ENCODE measurements around the gene AKR1B1.

The AKR1B1 gene

GRCh38 chr7:134443396-134444070, 15.4 kb downstream of the AKR1B1 start:
- no peak for DNase-seq

- no peak for DNase-seq
These were observed 16.3 kb downstream of the AKR1B1 start for GRCh38 chr7:134442441-134443220.

DNA sequence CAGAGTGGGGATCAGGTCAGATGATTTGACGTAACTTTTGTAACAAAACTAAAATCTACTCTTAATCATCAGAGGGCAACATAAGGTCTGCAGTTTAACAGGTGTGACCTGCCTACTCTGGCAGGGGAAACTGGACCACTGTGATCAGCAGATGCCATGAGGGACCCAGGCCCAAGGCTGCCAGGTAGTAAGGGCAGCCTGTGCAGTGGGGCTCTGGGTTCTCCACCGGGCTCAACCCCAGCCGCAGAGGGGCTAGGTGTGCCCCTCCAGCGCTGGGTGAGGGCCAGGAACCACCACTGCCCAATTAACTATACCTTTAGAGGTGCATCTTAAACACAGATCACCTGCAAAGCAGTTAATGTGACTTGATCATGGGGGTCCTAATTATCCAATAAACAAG, 17.6 kb downstream of the AKR1B1 start:
- no peak for DNase-seq

- no peak for DNase-seq
These were observed 18.4 kb downstream of the AKR1B1 start for GRCh38 chr7:134440476-134440875.

GRCh38 chr7:134440067-134440466, 18.8 kb downstream of the AKR1B1 start:
- no peak for DNase-seq

DNA sequence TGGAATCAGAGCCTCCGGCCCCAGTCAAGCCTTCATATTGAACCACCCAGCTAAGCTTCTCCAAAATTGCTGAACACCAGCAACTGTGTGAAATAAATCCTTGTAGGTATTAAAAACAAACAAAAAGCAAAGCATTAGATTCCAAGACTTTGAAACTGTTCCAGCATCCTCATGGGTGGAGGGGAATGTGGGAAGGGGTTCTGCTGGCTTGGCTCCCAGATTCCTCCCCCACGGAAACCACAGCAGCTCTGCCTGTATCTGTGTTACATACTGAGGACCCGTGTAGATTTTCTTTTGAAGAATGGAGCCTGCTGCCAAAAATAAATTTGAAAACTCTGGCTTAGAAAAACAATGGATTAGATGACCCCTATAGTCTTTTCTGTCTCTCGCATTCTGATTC, 20.0 kb downstream of the AKR1B1 start:
- DNase-seq: no peak

GRCh38 chr7:134435161-134435920, 23.6 kb downstream of the AKR1B1 start:
- no peak for DNase-seq

- DNase-seq: no peak
These were observed 24.2 kb downstream of the AKR1B1 start for GRCh38 chr7:134434701-134435100.

GRCh38 chr7:134433430-134433829, 25.5 kb downstream of the AKR1B1 start:
- DNase-seq: no peak

DNA sequence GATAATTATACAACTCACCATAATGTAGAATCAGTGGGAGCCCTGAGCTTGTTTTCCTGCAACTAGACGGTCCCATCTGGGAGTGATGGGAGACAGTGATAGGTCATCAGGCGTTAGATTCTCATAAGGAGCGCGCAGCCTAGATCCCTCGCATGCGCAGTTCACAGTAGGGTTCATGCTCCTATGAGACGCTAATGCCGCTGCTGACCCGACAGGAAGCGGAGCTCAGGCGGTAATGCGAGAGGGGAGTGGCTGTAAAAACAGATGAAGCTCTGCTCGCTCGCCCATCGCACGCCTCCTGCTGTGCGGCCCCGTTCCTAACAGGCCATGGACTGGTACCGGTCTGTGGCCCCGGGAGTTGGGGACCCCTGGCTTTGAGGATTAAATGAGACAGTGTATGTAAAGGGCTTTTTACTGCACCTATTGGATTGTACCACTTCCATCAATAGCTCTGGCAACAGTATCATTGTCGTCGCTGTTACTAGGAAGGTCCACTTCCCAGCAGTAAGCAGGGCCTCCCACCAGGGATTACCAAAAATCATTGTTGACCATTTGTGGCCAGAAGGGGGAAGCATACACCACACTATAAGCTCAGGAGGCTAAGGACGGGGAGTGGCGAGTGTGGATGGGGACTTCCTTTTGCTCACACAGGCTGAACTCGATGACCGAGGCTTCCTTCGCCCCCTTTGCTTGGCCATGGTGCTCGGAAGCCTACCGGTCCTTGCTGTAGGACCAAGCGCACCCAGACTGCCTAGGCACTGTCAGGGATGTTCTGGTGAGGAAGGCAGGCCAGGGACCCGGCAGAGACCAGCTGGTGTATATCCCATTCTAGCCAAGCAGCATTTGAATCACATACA, 26.4 kb downstream of the AKR1B1 start:
- peak; percentile 89 for DNase-seq

GRCh38 chr7:134431815-134432214, 27.1 kb downstream of the AKR1B1 start:
- no peak for DNase-seq

DNA sequence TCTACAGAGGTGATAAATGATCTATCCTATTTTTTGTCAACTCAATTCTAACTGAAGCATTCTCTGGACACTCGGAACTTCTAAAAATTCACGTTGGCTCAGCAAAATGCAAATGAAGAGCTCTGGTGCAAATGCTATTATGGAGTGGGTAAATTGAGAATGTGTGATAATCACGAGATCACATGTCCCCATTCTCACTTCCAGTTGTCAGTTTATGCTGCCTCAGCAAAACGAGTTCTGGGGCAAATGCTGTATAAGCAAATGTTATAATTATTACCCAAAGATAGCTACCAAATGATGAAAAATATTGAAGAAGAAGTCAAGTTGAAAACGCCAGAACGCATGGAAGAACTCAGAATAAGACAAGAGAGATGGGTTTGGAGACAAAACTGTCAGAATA, 29.4 kb downstream of the AKR1B1 start:
- no peak for DNase-seq

- DNase-seq: no peak
These were observed 30.0 kb downstream of the AKR1B1 start for GRCh38 chr7:134428942-134429341.

GRCh38 chr7:134427896-134428295, 31.0 kb downstream of the AKR1B1 start:
- no peak for DNase-seq

DNA sequence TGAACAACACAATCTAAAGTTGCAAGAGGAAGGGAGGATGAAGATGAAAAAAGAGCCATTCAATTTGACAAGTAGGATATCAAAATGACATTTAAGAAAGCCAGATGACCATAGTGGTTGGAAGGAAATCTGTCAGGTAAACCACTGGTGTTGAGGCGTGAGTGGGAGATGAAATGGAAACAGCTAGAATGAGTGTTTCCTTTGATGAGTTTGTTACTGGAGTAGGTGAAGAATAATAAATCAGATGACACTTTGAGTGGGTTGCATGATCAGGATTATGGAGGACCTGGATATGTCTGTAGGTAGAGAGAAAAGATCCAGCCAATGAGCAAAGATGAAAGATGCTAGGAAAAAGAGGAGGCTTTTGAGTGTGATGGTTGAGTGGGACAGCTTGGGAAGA, 33.1 kb downstream of the AKR1B1 start:
- DNase-seq: no peak

DNA sequence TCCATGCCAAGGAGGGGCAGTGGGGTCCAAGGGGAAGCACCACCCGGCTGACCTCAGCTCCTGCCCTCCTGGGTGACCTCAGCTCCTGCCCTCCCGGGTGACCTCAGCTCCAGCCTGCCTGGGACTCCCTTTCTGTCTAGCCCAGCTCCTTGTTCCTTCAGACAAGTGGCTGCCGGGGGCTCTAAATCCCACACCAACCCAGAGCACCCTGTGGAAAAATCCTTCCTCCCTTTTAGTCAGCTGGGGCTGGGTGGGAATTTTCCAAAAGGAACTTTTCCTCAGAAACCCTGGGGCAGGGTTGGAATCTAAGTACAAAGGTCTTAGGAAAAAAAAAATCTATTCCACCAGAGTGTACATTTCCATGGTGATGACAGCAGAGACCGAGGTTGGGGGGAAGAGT, 36.3 kb downstream of the AKR1B1 start:
- no peak for DNase-seq

DNA sequence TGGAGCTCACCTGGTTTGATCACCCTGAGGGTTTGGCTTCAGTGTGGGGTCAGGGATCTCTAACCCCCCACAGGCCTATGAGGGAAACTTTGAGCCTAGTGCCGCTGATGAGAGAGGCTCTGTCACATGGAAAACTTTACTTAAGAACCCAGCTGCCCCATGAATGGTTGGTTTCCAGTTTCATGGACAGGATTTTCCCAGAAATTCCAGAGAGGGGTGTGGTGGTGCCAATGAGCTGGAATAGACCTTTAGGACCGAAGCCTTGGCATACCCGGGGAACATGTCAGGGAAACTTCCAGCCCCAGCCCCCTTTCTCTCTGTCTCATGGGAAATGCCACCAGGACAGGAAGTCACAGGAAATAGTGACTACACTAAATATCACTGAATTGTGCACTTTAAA, 36.9 kb downstream of the AKR1B1 start:
- no peak for DNase-seq

DNA sequence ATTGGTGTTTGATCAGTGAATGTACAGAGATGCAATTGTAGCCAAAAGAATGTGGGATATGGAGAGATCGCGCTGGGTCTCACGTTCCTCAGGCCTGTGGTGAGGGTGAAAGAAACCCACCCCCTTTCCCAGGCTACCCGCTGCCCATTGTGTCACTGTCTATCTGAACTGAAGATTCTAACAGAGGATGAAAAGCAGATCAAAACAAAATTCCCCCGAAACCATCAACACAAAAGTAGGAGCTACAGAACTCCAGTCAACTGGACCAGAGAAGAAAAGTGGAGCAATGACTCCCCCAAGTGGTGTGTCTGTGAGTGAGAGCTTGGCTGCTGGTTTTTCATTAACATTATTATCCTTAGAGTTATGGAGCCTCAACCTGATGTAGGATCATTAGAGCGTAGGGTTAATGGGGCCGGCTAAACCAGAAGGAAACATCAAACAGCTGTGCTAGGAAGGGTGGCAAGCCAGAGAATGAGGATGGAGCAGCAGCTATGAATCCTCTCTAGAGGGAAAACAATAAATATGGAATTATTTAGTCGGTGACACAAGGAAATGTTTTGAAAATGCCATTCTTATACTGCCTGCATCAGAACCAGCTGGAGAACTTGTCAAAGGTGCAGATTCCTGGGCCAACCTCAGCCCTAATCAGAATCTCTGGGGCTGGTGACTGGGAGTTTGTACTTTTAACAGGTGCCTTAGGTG, 38.3 kb downstream of the AKR1B1 start:
- DNase-seq: no peak

- DNase-seq: no peak
These were observed 39.0 kb downstream of the AKR1B1 start for GRCh38 chr7:134419875-134420274.

DNA sequence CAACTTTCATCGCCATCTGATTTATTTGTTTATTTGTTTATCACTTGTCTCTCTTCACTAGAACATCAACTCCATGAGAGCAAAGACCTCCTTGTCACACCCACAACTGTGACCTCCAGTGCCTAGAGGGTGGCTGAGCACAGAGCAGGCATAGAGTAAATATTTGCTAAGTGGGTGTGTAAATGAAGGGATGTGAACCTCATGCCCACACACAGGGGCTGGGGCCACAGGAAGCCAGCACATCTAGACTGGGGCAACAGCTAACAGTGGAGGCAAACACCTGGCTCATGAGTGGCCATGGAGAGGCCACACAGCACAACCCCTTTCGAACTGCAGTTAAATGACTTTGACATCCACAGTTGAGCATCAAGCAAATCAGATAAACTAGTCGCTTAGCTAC, 39.8 kb downstream of the AKR1B1 start:
- DNase-seq: no peak

GRCh38 chr7:134415700-134416099, 43.2 kb downstream of the AKR1B1 start:
- DNase-seq: no peak

- DNase-seq: no peak
These were observed 44.8 kb downstream of the AKR1B1 start for GRCh38 chr7:134414109-134414508.
